GM15510 (cell line): ENCODE measurements around the gene SLC28A3.

Experiments
- POLR2A ChIP-seq: IDR thresholded peaks from 3 replicates; pipeline ENCODE4 v1.6.1; 2011; ENCODE audit warnings: borderline replicate concordance; ENCODE audit not compliant: insufficient read length; ENCODE audit errors: extremely low read depth

The SLC28A3 gene

DNA sequence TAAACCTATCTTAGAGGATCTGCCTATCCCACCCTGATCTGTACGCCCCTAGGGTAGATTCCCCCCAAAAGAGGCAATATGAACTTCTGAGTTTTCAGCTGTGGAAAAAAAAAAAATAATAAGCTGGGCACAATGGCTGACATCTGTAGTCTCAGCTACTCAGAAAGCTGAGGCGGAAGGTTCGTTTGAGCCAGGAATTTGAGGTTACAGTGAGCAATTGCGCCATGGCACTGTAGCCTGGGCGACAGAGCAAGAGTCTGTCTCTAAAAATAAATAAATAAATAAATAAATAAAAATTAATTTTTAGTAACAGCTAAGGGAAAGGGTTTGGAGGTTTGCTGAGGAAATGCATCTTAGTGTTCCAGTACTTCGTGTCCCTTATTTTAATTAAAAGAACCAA, 21.1 kb upstream of the SLC28A3 start:
- no peak for TF ChIP-seq POLR2A

DNA sequence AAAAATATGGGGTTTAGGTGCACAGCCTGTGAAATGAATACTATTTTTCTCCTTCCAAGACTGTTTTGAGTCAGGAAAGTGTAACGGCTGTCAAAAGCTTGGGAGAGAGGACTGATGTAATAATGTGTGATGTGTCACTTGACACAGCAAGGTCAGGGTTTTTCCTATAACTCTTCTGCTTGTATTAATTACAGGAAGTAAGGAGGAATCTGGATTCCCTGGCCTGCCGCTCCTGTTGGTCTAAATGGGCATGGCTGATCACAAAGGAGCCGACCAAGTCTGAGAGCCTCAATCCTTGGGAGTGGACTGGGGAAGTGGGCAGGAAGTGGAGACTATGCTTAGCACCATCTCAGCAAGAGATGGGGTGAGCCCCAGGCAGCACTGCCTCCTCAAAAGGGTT, 16.7 kb upstream of the SLC28A3 start:
- no peak for TF ChIP-seq POLR2A

DNA sequence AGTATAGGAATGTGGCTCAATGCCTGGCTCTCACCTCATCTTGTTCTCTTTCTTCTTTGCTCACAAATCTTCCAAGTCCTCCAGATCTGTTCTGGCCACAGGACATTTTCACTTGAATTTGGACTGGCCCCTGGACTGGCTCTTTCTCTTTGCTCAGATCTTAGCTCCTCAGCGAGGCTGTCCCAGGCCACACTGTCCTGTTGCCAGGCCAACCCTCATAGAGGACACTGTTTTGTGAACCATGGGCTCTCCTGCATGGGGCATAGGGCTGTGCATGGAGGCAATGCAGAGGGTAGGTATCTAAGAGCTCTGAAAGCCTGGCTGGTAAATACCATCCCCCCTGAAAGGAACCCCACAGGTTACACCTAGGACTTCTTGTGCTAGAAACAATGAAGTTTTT, 13.5 kb upstream of the SLC28A3 start:
- no peak for TF ChIP-seq POLR2A

DNA sequence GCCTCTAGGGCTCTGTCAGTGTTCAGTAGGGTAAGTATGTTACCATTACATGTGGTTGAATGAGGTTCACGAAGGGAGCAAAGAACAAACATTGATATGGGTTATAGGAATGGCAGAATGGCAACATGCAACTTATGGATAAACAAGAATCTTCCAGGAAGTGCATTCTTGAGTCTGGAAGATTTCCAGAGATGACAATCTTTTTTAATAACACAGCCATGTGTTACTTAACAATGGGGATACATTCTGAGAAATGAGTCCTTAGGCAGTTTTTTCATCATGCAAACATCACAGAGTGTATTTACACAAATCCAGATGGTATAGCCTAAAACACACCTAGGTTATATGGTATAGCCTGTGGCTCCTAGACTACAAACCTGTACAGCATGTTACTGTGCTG, 9.1 kb upstream of the SLC28A3 start:
- TF ChIP-seq POLR2A = no peak

DNA sequence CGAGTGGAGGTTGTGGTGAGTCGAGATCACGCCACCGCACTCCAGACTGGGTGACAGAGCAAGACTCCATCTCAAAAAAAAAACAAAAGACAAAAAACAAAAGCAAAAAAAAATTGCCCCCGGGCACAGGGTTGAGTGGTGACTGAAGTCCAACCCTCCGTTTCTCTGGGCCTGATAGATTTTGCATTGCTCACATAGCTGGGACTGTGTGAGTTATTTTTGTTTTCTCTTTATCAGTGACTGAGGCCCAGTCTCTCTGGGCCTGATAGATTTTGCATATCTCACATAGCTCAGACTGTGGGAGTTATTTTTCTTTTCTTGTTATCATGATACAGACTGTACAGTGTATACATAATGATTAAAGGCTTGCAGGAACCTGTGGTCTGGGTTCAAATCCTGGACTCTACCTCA, 2.6 kb upstream of the SLC28A3 start:
- TF ChIP-seq POLR2A = no peak

DNA sequence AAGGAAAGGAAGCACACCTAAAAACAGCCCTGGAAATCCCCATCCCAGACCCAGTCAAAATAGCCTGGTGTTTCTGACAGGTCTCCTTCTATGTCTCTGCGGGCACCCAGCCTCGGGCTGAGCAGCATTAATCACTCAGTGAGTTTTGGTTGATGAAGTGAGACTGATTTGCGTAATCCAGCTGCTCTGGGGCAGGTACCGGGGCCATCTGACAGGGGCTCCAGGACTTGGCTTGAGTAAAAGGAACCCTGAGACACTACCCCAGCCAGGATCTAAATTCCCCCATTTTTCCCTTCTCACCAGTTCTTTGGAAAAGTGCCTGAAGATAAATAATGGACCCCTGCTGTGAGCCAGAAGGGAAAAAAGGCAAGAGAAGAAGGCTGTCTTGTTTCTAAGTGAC, 596 bp downstream of the SLC28A3 start:
- no peak for TF ChIP-seq POLR2A

DNA sequence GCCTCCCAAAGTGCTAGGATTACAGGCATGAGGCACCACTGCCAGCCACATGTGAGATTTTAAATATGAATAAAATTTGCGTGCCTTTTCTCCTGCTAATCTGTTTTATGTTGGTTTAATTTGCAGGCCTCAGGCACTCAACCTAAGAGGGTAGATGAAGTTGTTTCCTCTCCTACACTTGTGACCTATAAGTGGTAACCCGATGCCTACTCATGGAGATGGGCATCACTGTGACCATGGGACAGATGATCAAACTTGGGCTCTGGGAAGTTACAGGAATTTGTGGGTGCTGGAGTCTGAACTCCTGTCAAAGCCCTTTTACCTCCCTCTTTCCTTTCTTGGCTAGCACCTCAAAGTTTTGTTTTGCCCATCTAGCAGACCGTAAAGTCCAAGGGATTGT, 1.1 kb downstream of the SLC28A3 start:
- TF ChIP-seq POLR2A = no peak

DNA sequence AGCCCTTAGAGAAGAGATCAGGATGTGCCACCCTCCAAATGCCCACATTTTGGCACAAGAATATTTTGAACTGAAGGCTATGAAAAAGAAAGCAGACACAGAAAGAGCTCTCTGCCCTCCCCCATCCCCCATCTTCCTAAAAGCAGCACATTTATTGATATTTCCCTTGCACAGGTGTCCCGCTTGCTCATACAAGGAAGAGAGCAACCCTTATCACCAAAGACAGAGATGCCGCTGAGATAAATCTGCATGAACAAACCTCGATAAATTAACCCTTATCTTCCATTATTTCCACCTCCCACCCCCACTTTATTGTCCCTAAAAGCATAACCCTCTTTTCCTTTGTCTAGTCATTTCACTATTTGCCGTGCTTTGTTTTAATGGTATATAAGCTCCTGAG, 1.8 kb downstream of the SLC28A3 start:
- TF ChIP-seq POLR2A = no peak

DNA sequence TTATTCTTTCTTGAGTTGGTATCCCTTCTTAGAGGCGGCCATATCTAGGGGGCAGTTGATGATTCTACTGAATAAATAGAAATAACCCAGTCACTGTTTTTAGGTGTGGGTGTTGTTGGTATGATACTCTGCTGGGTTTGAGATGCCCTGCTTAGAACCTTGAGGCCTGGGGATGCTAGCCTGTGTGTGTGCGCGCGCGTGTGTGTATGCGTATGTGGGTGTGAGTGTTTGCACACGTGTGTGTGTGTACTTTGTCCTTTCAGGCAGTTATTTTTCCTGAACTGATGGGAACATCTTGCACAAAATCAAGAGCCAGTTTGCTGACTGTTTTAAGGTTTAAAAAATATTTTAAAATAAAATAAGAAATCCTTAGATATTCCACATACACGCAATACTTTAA, 3.3 kb downstream of the SLC28A3 start:
- no peak for TF ChIP-seq POLR2A

DNA sequence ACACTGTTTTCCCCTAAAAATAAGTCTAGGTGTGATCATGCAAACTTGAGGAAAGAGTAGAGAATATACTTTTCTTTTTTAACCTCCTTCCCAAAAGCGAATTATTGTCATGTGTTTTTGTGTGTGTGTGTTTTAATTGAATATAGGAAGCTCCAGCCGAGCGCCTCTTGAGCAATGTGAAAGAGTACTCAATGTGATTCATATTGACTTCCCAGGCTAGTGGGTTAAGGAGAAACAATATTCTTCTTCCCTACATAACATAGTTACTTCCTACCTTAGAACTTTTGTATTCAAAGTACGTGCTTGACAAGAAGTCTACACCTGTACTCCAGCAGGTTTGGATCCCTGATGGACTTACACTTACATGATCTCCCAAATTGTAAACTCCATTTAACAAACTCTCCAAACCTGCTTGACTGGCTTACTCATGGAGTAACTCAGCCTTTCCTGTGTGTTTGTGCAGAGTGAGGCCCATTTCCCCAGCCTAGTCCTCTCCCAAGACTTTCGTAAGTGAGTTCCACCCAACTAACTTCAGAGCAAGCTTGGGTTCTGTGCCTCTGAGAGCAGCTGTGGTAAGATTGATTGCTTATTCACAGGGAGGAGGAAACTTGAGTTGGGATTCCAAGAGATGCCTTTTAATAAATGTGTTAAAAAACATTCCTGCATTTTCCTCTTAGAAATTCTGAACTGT, 9.3 kb downstream of the SLC28A3 start:
- no peak for TF ChIP-seq POLR2A

DNA sequence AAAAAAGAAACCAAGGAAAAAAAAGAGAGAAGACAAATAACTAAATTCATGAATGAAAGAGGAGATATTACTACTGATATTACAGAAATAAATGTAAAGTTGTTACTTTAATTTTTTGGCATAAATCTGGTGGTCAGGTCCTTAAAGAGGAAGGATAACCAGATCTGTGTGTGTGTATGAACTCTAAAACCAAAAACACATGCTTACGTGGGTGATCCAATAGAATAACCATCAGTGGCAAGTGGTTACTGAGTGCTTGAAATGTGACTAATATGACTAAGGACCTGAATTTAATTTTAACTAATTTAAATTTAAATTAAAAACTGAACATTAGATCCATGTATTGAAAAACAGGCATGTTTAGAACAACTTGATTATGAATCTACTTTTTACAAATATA, 10.3 kb downstream of the SLC28A3 start:
- TF ChIP-seq POLR2A = no peak

DNA sequence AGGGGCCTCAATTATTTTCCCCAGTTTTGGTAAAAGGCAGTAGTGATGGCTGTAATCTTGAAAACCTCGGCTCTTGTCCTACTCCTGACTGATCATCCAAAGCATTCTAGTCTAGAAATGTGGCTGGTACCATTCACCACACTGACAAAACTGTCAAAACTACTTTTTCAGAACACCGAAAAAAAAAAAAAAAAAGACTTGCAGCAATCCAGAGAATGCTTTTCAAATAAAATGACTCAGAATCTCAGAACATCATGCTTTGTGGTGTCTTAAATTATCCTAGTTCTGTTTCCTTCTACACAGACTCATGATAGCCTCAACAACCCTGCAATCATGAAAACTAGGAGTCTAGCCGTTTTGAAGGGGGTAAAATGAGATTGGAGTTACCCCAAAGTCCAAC, 13.4 kb downstream of the SLC28A3 start:
- TF ChIP-seq POLR2A = no peak

DNA sequence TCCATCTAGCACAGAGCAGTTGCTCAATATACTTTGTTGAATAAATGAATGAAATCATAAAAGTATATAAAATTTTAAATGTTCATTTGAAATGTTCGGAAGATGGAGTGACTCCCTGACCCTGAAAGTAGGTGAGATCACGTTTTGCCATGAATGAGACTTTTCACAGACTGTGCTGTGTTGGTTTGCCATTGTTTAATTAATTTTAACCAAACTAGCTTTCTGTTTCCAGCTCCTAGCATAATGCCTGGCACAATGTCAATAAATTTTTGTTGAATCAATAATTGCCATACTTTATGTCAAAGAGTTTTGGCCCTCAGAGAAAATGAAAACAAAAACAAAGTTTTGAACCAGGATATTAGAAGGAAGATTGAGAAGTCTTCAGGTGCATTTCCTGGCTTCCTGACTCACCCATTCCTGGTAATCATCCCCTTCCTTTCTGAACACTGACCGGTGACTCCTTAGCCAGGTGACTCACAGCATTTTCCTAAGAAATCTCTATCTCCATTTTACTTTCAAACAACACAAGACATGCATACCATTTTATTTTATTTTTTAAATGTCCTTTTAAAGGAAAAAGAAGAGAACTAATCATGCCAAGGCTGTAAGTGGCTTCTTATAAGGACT, 15.1 kb downstream of the SLC28A3 start:
- TF ChIP-seq POLR2A = no peak

DNA sequence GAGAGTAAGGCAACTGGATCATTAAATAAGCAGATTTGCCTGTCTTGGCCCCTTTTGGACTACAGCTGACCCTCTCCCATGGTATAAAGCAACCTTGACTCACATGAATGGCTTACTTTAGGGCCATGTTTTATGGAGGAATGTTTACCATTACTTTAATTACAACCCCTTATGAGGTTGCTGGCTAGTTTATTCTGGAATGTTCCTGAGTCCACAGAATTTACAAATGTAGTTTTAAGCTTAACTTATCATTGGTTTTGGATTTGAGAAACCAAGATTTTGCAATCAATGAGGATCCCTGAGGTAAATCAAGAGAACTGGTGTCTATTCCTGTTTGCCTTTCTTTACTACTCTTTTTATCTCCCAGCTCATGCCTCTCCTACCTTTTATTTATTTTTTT, 15.7 kb downstream of the SLC28A3 start:
- TF ChIP-seq POLR2A = no peak

DNA sequence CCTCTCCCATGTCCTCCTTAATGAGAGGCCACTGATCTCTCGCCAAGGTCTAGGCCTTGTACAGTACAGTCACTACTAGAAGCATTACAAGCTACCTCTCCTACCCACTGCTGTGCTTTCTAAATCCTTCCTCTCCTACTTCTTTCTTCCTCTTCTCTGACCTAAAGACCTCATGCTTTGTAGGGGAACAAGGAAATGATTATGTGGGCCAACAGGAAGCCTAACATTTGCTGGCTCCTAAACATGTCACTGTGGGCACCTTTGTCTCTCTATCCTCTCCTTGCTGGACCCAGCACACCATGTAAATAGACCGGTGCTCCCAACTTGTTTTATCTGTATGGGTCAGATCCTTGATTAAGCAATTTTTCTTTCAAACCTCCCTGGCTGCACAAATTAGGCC, 16.7 kb downstream of the SLC28A3 start:
- no peak for TF ChIP-seq POLR2A

DNA sequence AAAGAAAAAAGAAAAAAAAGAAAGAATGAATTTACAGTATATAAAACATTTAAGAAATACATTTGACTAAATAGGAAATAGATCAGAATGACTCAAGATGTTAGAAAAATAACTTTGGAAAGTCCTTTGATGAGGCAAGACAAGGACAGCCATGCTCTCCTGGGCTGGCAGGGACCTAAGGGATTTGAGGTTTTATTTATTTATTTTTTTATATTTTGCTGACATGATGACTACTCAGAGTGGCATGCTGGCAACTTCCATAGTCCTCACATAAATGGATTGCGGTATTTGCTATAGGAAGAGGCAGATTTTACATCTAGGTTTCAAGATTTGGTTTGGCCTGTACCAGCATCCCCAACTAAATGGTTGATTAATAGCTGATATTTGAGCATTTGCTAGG, 17.7 kb downstream of the SLC28A3 start:
- no peak for TF ChIP-seq POLR2A
